ENCODE results near the gene CGRRF1.
A peak's percentile ranks its signal among the peaks of the same experiment; 100 is the strongest.

Gene CGRRF1

DNA sequence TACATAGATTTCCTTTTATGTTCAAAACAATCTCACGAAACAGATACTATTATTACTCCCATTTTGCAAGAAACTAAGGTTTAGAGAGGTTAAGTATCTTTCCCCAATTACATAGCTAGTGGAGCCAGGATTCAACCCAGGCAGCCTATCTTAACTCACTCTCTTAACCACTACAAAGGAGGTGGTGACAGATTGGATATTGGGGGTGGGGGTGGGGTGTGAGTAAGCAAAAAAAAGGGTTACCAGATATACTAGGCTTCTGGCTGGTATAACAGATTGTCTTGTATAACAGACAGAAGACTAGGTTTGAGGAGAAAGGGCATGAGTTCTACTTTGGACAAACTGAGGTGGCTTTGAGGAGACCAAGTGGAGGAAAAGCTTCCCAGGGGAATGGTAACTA, 23.0 kb upstream of the CGRRF1 start:
- no peak overlapping the region for H3K4me3 ChIP-seq (replicated peaks; ENCODE audit: low read depth, low read length)
- DNase-seq (ENCODE audit: extremely low read depth, insufficient read length) = no peak

DNA sequence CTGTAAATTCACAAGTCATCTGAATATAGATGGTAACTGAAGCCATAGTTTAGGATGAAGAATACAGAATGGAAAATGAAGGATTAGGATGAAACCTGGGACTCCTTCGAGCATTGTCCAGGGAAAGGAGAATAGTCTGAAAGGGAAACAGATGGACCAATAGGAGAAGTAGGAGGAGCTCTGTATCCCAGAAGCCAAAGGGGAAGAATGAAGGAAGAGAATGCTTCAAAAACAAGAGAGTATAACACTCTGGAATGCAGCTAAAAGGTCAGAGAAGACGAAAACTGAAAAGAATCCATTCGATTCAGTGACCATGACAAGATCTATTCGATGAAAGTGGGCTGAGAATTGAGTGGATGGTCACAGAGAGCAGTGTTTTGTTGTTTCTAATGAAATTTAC, 21.9 kb upstream of the CGRRF1 start:
- TF ChIP-seq CTCF (IDR thresholded peaks at IDR 0.05; ENCODE audit: insufficient read depth, low read length, poor library complexity, severe bottlenecking) = no peak
- H3K36me3 ChIP-seq (ENCODE audit: control insufficient read depth, insufficient read depth, low read length) = peaks cover 1% of the 10 kb centered on the region; the same call in 1 of the 2 replicates
- H3K27me3 ChIP-seq (replicated peaks; ENCODE audit: control insufficient read depth, insufficient read depth, low read length) = no peaks in the 10 kb centered on the region
- peak overlapping the region; percentile 99 for H3K4me3 ChIP-seq (replicated peaks; ENCODE audit: low read depth, low read length)
- no peak for DNase-seq (ENCODE audit: extremely low read depth, insufficient read length)

More for the DNA sequence above, 23.0 kb upstream of the CGRRF1 start:
- no peak for TF ChIP-seq CTCF (IDR thresholded peaks at IDR 0.05; ENCODE audit: insufficient read depth, low read length, poor library complexity, severe bottlenecking)
- Histone ChIP-seq H3K27me3 (replicated peaks; ENCODE audit: control insufficient read depth, insufficient read depth, low read length) (no peaks in the 10 kb centered on the region), H3K36me3 (ENCODE audit: control insufficient read depth, insufficient read depth, low read length) (peaks cover 1% of the 10 kb centered on the region; the same call in 1 of the 2 replicates)

- DNase-seq (ENCODE audit: extremely low read depth, insufficient read length) = no peak
- Histone ChIP-seq H3K4me3 (replicated peaks; ENCODE audit: low read depth, low read length) (peak overlapping the region; percentile 99), H3K36me3 (ENCODE audit: control insufficient read depth, insufficient read depth, low read length) (no peaks in the 10 kb centered on the region), H3K27me3 (replicated peaks; ENCODE audit: control insufficient read depth, insufficient read depth, low read length) (no peaks in the 10 kb centered on the region)
- TF ChIP-seq CTCF (IDR thresholded peaks at IDR 0.05; ENCODE audit: insufficient read depth, low read length, poor library complexity, severe bottlenecking) = peak; percentile 21
Observed at GRCh38 chr14:54488318-54488645, 21.4 kb upstream of the CGRRF1 start.

DNA sequence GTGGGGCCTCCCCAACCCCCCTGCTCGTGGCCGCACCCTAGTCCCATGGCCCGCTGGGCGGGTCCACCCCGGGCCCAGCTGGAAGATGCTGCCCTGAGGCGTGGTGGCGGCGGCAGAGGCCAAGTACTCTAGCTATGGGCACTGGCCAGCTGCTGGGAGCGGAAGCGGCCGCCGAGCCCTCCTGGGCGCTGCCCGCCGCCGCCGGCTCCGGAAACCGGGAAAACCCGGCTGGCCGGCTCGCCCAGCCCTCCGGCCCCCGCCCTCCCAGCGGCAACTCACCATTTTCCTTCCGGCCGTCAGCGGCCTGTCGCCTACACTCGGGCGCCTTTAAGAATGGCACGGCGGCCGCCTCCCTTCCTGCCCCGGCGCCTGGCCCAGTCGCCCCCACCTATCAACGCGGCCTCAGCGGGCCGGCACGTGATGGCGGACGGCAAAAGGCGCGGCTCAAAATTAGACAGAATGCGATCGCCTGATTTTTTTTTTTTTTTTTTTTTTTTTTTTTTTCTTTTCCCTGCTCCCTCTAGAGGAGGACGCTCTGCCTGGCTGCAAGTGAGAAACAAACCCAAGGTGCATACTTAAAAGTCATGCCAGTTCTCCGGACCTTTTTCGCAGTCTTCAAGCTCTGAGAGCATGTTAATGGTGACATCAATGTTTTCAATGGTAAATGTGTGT, 20.9 kb upstream of the CGRRF1 start, which contains the start of gene GMFB:
TSS of gene GMFB (minus strand) at position 335 of the 672 bp plus-strand sequence. CDS start at position 282, 53 bp downstream.
- TF ChIP-seq CTCF (IDR thresholded peaks at IDR 0.05; ENCODE audit: insufficient read depth, low read length, poor library complexity, severe bottlenecking) = peak; percentile 35
- peak; percentile 91 for DNase-seq (ENCODE audit: extremely low read depth, insufficient read length)
- H3K4me3 ChIP-seq (replicated peaks; ENCODE audit: low read depth, low read length) = peak within 1 kb of the TSS; percentile 99
- no peaks in the 10 kb centered on the region for H3K27me3 ChIP-seq (replicated peaks; ENCODE audit: control insufficient read depth, insufficient read depth, low read length)
- no peaks in the 10 kb centered on the region for H3K36me3 ChIP-seq (ENCODE audit: control insufficient read depth, insufficient read depth, low read length)

DNA sequence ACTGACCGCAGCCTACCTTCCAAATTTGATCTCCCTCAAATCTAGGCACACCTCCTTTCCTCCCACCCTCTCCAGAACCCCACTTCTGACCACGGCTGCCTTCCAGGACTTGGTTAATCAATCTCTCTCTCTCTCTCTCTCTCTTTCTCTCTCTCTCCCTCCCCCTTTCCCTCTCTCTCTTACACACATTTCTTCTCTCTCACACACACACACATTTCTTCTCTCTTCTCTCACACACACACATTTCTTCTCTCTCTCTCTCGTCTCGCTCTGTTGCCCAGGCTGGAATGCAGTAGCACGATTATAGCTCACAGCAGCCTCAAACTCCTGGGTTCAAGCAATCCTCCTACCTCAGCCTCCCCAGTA, 20.4 kb upstream of the CGRRF1 start:
- peak overlapping the region; percentile 99 for H3K4me3 ChIP-seq (replicated peaks; ENCODE audit: low read depth, low read length)
- TF ChIP-seq CTCF (IDR thresholded peaks at IDR 0.05; ENCODE audit: insufficient read depth, low read length, poor library complexity, severe bottlenecking) = no peak

More for the DNA sequence above, 20.4 kb upstream of the CGRRF1 start:
- DNase-seq (ENCODE audit: extremely low read depth, insufficient read length) = no peak
- Histone ChIP-seq H3K27me3 (replicated peaks; ENCODE audit: control insufficient read depth, insufficient read depth, low read length) (no peaks in the 10 kb centered on the region), H3K36me3 (ENCODE audit: control insufficient read depth, insufficient read depth, low read length) (no peaks in the 10 kb centered on the region)

All from GM06990 (cell line).